Fibroblast of lung (primary cell): ENCODE results near the gene CHMP6. TPM values are rescaled to one million over a fixed set of nuclear protein-coding genes. Genes with fewer than 3 reads are reported as not detected.

Experiments
- DNase-seq, 2 donors: peaks; one replicate each; pipeline versions ENCODE4 v3.0.0 to v3.0.0-alpha.2; 2010; ENCODE audit warnings: low read depth in 2 of 2
- H2AFZ ChIP-seq: 2 replicates; pipeline ENCODE4 v1.5.1; 2012; ENCODE audit warnings: low read length, control low read depth, inconsistent platforms
- H3K27ac ChIP-seq: 2 replicates; pipeline ENCODE4 v1.5.1; 2011; ENCODE audit warnings: low read length, control low read depth; ENCODE audit not compliant: insufficient read depth
- H3K27me3 ChIP-seq: 2 replicates; pipeline ENCODE4 v1.5.1; 2011; ENCODE audit warnings: mild to moderate bottlenecking, low read length; ENCODE audit not compliant: control insufficient read depth, insufficient read depth
- H3K36me3 ChIP-seq: 2 replicates; pipeline ENCODE4 v1.5.1; 2011; ENCODE audit warnings: low read length; ENCODE audit not compliant: control insufficient read depth, insufficient read depth
- H3K4me1 ChIP-seq: 2 replicates; pipeline ENCODE4 v1.5.1; 2011; ENCODE audit warnings: low read length; ENCODE audit not compliant: control insufficient read depth, insufficient read depth; ENCODE audit errors: extremely low read depth
- H3K4me2 ChIP-seq: 2 replicates; pipeline ENCODE4 v1.5.1; 2011; ENCODE audit warnings: low read length, control low read depth; ENCODE audit not compliant: insufficient read depth; ENCODE audit errors: extremely low read depth
- H3K4me3 ChIP-seq, 4 experiments: fragments of 200-600 bp in 1 of 4; sonication (generic) in 1 of 4; replicated peaks in 1 of 4; 2 replicates each; pipeline ENCODE4 v1.5.1; 2011 to 2016; ENCODE audit warnings: low read length in 4 of 4, low read depth in 3 of 4, mild to moderate bottlenecking in 3 of 4, control low read depth in 2 of 4, inconsistent platforms in 1 of 4, mixed read lengths in 1 of 4; ENCODE audit not compliant: insufficient read depth in 1 of 4; ENCODE audit errors: control extremely low read depth in 1 of 4
- H3K79me2 ChIP-seq: 2 replicates; pipeline ENCODE4 v1.5.1; 2012; ENCODE audit warnings: mild to moderate bottlenecking, low read length, inconsistent platforms; ENCODE audit not compliant: control insufficient read depth, insufficient read depth
- H3K9ac ChIP-seq: 2 replicates; pipeline ENCODE4 v1.5.1; 2011; ENCODE audit warnings: mild to moderate bottlenecking, low read length, control low read depth; ENCODE audit not compliant: insufficient read depth
- H3K9me3 ChIP-seq: 2 replicates; pipeline ENCODE4 v1.5.1; 2012; ENCODE audit warnings: low read depth, low read length; ENCODE audit not compliant: control insufficient read depth, insufficient read depth
- H4K20me1 ChIP-seq: 2 replicates; pipeline ENCODE4 v1.5.1; 2011; ENCODE audit warnings: low read length; ENCODE audit not compliant: control insufficient read depth, insufficient read depth; ENCODE audit errors: extremely low read depth
- CTCF ChIP-seq, 2 donors: IDR thresholded peaks in 1 of 2; conservative IDR thresholded peaks in 1 of 2; 1 replicate in 1 of 2; 2 replicates in 1 of 2; pipeline ENCODE4 v1.5.1; 2011 to 2012; ENCODE audit warnings: low read length in 2 of 2, control low read depth in 1 of 2, inconsistent platforms in 1 of 2, low read depth in 1 of 2, mild to moderate bottlenecking in 1 of 2
- EZH2 ChIP-seq: IDR thresholded peaks from 2 replicates; pipeline ENCODE4 v1.5.1; 2012; ENCODE audit warnings: low read length, control low read depth, mild to moderate bottlenecking; ENCODE audit errors: missing control alignments
- polyA plus RNA-seq, 2 donors: library from polyadenylated mRNA; depleted of rRNA in 1 of 2; stranded (reverse) in 1 of 2; unstranded in 1 of 2; fragments of >200 nt; gene quantifications; 2 replicates each; pipeline ENCODE4 v1.2.1, GENCODE V29; 2011 to 2012; ENCODE audit warnings: missing spikeins in 1 of 2
- total RNA-seq: library from RNA; depleted of rRNA; stranded (reverse); fragments of >200 nt; gene quantifications from 2 replicates; pipeline ENCODE4 v1.2.1, GENCODE V29; 2014

The CHMP6 gene
- total and polyA plus RNA-seq, 2 donors (not counting 1 experiment from before 2014, with no cell fraction given): 11.2 to 30.1 TPM

GRCh38 chr17:80992077-80992947 is 671 bp downstream of the CHMP6 start:
- H3K27ac ChIP-seq: peak overlapping the region; percentile 28
- H3K79me2 ChIP-seq: peaks cover 4% of the 10 kb centered on the region
- no peaks in the 10 kb centered on the region for H3K4me1 ChIP-seq
- no peaks in the 10 kb centered on the region for H3K9me3 ChIP-seq
- H2AFZ ChIP-seq: no peak overlapping the region
- peak overlapping the region; percentile 85 for H3K9ac ChIP-seq
- peak overlapping the region; percentile 61 to 75 (median 71) for H3K4me3 ChIP-seq
- peaks cover 14% of the 10 kb centered on the region for H3K36me3 ChIP-seq
- no peaks in the 10 kb centered on the region for H4K20me1 ChIP-seq
- TF ChIP-seq EZH2 (no peak), CTCF (conservative IDR thresholded peaks at IDR 0.05 in 1 of 2, IDR thresholded peaks at IDR 0.05 in 1 of 2; ENCODE audit: low read depth in 1 of 2, low read length in 2 of 2) (no peak)
- DNase-seq: no peak
- peak overlapping the region; percentile 61 for H3K4me2 ChIP-seq
- H3K27me3 ChIP-seq: no peaks in the 10 kb centered on the region

- no peak overlapping the region for H3K27ac ChIP-seq
- H3K9ac ChIP-seq: no peak overlapping the region
- H3K36me3 ChIP-seq: peaks cover 16% of the 10 kb centered on the region
- H4K20me1 ChIP-seq: no peaks in the 10 kb centered on the region
- peak overlapping the region; percentile 61 for H3K4me2 ChIP-seq
- no peaks in the 10 kb centered on the region for H3K4me1 ChIP-seq
- peak overlapping the region; percentile 61 to 75 (median 71) for H3K4me3 ChIP-seq
- H2AFZ ChIP-seq: no peak overlapping the region
- DNase-seq: no peak
- H3K27me3 ChIP-seq: no peaks in the 10 kb centered on the region
- TF ChIP-seq EZH2 (no peak), CTCF (conservative IDR thresholded peaks at IDR 0.05 in 1 of 2, IDR thresholded peaks at IDR 0.05 in 1 of 2; ENCODE audit: low read depth in 1 of 2, low read length in 2 of 2) (no peak)
- peaks cover 4% of the 10 kb centered on the region for H3K79me2 ChIP-seq
- no peaks in the 10 kb centered on the region for H3K9me3 ChIP-seq
Observed at GRCh38 chr17:80992948-80993624, 1.4 kb downstream of the CHMP6 start.

- TF ChIP-seq EZH2 (no peak), CTCF (conservative IDR thresholded peaks at IDR 0.05 in 1 of 2, IDR thresholded peaks at IDR 0.05 in 1 of 2; ENCODE audit: low read depth in 1 of 2, low read length in 2 of 2) (no peak)
- DNase-seq: no peak
- Histone ChIP-seq H3K36me3 (peaks cover 26% of the 10 kb centered on the region), H3K79me2 (peaks cover 4% of the 10 kb centered on the region), H3K9ac (no peak overlapping the region), H3K9me3 (no peaks in the 10 kb centered on the region), H3K4me1 (no peaks in the 10 kb centered on the region), H2AFZ (no peak overlapping the region), H3K4me3 (no peak overlapping the region), H3K27ac (no peak overlapping the region), H4K20me1 (no peaks in the 10 kb centered on the region), H3K4me2 (no peak overlapping the region), H3K27me3 (no peaks in the 10 kb centered on the region)
Observed at GRCh38 chr17:80995131-80995530, 3.5 kb downstream of the CHMP6 start.
